ENCODE results near the gene CNTNAP2. TPM values are rescaled to one million over a fixed set of nuclear protein-coding genes. Genes with fewer than 3 reads are reported as not detected.

CNTNAP2 gene
- total RNA-seq, 1 donor = 7.6 TPM

DNA sequence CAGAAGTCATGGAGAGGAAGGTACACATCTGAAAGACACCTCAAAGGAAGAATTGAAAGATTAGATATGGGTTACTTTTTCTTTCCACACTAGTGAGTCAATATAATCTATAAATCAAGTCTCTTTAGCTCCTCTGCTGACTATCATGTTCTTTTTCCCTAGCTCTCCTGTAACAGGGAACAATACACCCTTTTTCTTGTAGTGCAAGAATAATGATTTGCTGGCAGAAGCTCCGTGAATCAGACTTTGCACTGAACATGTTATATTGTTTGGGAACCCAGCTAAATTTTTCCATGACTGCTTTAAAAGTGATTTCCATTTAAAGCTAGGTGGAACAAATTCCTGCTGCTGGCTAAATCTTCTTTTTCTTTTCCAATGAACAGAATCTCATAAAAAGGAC, 1717.4 kb downstream of the CNTNAP2 start:
- Histone ChIP-seq H3K4me1 (ENCODE audit: insufficient read depth, low read length) (no peaks in the 10 kb centered on the region), H3K9me3 (ENCODE audit: low read depth, low read length) (no peaks in the 10 kb centered on the region), H3K79me2 (ENCODE audit: insufficient read depth, low read length) (no peaks in the 10 kb centered on the region), H4K20me1 (ENCODE audit: insufficient read depth, low read length) (no peaks in the 10 kb centered on the region), H3K36me3 (ENCODE audit: insufficient read depth, low read length) (no peaks in the 10 kb centered on the region), H3K4me3 (ENCODE audit: insufficient read depth, low read length) (no peak overlapping the region), H3K4me2 (ENCODE audit: insufficient read depth, low read length) (no peak overlapping the region), H2AFZ (ENCODE audit: low read length) (no peak overlapping the region), H3K27me3 (ENCODE audit: insufficient read depth, low read length) (no peaks in the 10 kb centered on the region), H3K27ac (ENCODE audit: low read depth, low read length) (no peak overlapping the region)
- no peak for DNase-seq (ENCODE audit: insufficient read length, low spot score, missing footprints)
- TF ChIP-seq, protein P1, sequence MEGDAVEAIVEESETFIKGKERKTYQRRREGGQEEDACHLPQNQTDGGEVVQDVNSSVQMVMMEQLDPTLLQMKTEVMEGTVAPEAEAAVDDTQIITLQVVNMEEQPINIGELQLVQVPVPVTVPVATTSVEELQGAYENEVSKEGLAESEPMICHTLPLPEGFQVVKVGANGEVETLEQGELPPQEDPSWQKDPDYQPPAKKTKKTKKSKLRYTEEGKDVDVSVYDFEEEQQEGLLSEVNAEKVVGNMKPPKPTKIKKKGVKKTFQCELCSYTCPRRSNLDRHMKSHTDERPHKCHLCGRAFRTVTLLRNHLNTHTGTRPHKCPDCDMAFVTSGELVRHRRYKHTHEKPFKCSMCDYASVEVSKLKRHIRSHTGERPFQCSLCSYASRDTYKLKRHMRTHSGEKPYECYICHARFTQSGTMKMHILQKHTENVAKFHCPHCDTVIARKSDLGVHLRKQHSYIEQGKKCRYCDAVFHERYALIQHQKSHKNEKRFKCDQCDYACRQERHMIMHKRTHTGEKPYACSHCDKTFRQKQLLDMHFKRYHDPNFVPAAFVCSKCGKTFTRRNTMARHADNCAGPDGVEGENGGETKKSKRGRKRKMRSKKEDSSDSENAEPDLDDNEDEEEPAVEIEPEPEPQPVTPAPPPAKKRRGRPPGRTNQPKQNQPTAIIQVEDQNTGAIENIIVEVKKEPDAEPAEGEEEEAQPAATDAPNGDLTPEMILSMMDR (IDR thresholded peaks at IDR 0.05; ENCODE audit: extremely low read depth, low read depth, low read length) = no peak

DNA sequence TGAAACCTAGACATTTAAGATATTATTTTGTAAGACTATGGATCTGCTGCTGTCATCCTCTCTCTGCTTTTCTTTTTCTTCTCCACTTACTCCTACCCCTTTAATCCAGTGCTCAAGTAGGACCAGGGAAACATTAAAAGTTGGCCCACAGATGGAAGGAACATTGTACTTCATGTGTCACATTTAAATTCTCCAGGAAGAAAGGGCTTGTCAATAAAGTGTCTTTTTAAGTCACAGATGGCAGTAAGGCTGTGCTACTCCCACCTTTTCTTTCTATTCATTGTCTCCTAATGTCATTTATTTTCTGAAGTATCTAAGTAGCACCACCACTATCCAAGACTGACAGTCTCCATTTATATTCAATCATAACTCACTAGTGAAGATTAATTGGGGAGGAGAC, 1736.2 kb downstream of the CNTNAP2 start:
- Histone ChIP-seq H3K4me1 (ENCODE audit: insufficient read depth, low read length) (no peaks in the 10 kb centered on the region), H3K36me3 (ENCODE audit: insufficient read depth, low read length) (no peaks in the 10 kb centered on the region), H3K9me3 (ENCODE audit: low read depth, low read length) (no peaks in the 10 kb centered on the region), H3K79me2 (ENCODE audit: insufficient read depth, low read length) (no peaks in the 10 kb centered on the region), H4K20me1 (ENCODE audit: insufficient read depth, low read length) (no peaks in the 10 kb centered on the region), H3K27me3 (ENCODE audit: insufficient read depth, low read length) (no peaks in the 10 kb centered on the region), H2AFZ (ENCODE audit: low read length) (no peak overlapping the region), H3K27ac (ENCODE audit: low read depth, low read length) (no peak overlapping the region), H3K4me2 (ENCODE audit: insufficient read depth, low read length) (no peak overlapping the region), H3K4me3 (ENCODE audit: insufficient read depth, low read length) (no peak overlapping the region)
- DNase-seq (ENCODE audit: insufficient read length, low spot score, missing footprints) = no peak
- TF ChIP-seq, protein P1 (IDR thresholded peaks at IDR 0.05; ENCODE audit: extremely low read depth, low read depth, low read length) = no peak

GRCh38 chr7:147857152-147858140, 1740.8 kb downstream of the CNTNAP2 start:
- Histone ChIP-seq H3K4me1 (ENCODE audit: insufficient read depth, low read length) (no peaks in the 10 kb centered on the region), H2AFZ (ENCODE audit: low read length) (no peak overlapping the region), H3K27ac (ENCODE audit: low read depth, low read length) (no peak overlapping the region), H3K9me3 (ENCODE audit: low read depth, low read length) (no peaks in the 10 kb centered on the region), H3K27me3 (ENCODE audit: insufficient read depth, low read length) (no peaks in the 10 kb centered on the region), H3K4me2 (ENCODE audit: insufficient read depth, low read length) (no peak overlapping the region), H3K79me2 (ENCODE audit: insufficient read depth, low read length) (no peaks in the 10 kb centered on the region), H3K36me3 (ENCODE audit: insufficient read depth, low read length) (no peaks in the 10 kb centered on the region), H3K4me3 (ENCODE audit: insufficient read depth, low read length) (no peak overlapping the region), H4K20me1 (ENCODE audit: insufficient read depth, low read length) (no peaks in the 10 kb centered on the region)
- DNase-seq (ENCODE audit: insufficient read length, low spot score, missing footprints) = no peak
- TF ChIP-seq, protein P1 (IDR thresholded peaks at IDR 0.05; ENCODE audit: extremely low read depth, low read depth, low read length) = no peak

DNA sequence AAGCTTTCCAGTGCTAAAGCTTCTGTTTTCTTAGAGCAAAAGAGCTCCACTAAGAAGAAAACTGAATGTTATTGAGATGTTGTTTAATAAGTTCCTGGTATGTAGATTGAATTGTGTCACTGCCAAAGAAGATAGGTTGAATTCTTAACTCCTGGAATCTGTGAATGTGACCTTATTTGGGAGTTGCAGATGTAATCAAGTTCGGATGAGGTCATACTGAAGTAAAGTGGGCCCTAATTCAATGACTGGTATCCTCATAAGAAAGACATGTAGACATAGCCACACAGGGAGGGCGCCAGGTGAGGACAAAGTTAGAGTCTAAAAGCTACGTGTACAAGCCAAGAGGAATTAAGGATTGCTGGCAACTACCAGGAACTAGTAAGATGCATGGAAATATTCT, 1741.8 kb downstream of the CNTNAP2 start:
- no peaks in the 10 kb centered on the region for H4K20me1 ChIP-seq (ENCODE audit: insufficient read depth, low read length)
- H3K27me3 ChIP-seq (ENCODE audit: insufficient read depth, low read length) = no peaks in the 10 kb centered on the region
- H2AFZ ChIP-seq (ENCODE audit: low read length) = no peak overlapping the region
- no peak overlapping the region for H3K4me2 ChIP-seq (ENCODE audit: insufficient read depth, low read length)
- no peak for DNase-seq (ENCODE audit: insufficient read length, low spot score, missing footprints)
- H3K27ac ChIP-seq (ENCODE audit: low read depth, low read length) = no peak overlapping the region
- TF ChIP-seq, protein P1 (IDR thresholded peaks at IDR 0.05; ENCODE audit: extremely low read depth, low read depth, low read length) = no peak
- no peaks in the 10 kb centered on the region for H3K36me3 ChIP-seq (ENCODE audit: insufficient read depth, low read length)
- H3K4me3 ChIP-seq (ENCODE audit: insufficient read depth, low read length) = no peak overlapping the region
- H3K9me3 ChIP-seq (ENCODE audit: low read depth, low read length) = no peaks in the 10 kb centered on the region
- no peaks in the 10 kb centered on the region for H3K79me2 ChIP-seq (ENCODE audit: insufficient read depth, low read length)
- H3K4me1 ChIP-seq (ENCODE audit: insufficient read depth, low read length) = no peaks in the 10 kb centered on the region
